ENCODE data around the gene FBXL4.

Gene FBXL4

DNA sequence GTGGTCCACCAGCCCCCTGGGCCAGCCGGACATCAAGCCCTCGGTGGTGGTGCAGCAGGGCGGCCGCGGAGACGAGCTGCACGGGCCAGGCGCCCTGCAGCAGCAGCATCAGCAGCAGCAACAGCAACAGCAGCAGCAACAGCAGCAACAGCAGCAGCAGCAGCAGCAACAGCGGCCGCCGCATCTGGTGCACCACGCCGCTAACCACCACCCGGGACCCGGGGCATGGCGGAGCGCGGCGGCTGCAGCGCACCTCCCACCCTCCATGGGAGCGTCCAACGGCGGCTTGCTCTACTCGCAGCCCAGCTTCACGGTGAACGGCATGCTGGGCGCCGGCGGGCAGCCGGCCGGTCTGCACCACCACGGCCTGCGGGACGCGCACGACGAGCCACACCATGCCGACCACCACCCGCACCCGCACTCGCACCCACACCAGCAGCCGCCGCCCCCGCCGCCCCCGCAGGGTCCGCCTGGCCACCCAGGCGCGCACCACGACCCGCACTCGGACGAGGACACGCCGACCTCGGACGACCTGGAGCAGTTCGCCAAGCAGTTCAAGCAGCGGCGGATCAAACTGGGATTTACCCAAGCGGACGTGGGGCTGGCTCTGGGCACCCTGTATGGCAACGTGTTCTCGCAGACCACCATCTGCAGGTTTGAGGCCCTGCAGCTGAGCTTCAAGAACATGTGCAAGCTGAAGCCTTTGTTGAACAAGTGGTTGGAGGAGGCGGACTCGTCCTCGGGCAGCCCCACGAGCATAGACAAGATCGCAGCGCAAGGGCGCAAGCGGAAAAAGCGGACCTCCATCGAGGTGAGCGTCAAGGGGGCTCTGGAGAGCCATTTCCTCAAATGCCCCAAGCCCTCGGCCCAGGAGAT, 112.4 kb downstream of the FBXL4 start:
- DNase-seq (ENCODE audit: extremely low read depth, low read depth): no peak
- TF ChIP-seq, protein P1, sequence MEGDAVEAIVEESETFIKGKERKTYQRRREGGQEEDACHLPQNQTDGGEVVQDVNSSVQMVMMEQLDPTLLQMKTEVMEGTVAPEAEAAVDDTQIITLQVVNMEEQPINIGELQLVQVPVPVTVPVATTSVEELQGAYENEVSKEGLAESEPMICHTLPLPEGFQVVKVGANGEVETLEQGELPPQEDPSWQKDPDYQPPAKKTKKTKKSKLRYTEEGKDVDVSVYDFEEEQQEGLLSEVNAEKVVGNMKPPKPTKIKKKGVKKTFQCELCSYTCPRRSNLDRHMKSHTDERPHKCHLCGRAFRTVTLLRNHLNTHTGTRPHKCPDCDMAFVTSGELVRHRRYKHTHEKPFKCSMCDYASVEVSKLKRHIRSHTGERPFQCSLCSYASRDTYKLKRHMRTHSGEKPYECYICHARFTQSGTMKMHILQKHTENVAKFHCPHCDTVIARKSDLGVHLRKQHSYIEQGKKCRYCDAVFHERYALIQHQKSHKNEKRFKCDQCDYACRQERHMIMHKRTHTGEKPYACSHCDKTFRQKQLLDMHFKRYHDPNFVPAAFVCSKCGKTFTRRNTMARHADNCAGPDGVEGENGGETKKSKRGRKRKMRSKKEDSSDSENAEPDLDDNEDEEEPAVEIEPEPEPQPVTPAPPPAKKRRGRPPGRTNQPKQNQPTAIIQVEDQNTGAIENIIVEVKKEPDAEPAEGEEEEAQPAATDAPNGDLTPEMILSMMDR (IDR thresholded peaks at IDR 0.05; ENCODE audit: low read depth, low read length): no peak

DNA sequence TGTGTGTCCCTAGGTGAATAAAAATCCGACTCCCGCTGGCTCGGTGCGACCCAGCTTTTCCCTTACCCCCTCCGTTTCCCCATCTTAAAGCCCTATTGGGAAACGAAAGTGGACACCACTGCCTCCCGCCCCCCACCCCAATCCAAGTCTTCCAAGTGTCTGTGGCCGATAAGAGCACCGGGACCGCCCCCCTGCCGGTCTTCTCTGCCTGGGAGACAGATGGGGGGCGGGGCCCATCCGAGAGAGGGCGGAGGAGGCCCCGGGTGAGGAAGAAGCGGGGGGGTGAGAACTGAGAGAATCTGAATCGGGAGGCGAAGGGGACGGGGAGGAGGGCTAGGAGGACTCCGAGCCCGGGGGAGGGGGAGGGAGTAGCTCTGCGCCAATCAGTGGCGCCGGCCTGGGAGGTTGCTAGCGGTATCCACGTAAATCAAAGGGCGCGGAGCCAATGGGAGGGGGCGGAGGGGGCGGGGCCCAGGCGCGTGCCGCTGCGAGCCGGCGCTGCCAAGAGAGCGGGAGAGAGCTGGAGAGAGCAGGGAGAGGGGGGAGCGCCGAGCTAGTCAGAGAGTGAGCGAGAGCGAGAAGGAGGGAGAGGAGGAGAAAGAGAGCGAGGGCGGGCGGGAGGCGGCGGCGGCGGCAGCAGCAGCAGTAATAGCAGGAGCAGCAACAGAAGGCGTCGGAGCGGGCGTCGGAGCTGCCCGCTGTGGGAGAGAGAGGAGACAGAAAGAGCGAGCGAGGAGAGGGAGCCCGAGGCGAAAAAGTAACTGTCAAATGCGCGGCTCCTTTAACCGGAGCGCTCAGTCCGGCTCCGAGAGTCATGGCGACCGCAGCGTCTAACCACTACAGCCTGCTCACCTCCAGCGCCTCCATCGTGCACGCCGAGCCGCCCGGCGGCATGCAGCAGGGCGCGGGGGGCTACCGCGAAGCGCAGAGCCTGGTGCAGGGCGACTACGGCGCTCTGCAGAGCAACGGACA, 113.4 kb downstream of the FBXL4 start, which contains the start of gene POU3F2:
Gene POU3F2, plus strand, starts transcription at position 515 of the 972 bp plus-strand sequence. Its CDS starts 300 bp downstream, at position 815.
- DNase-seq (ENCODE audit: extremely low read depth, low read depth): no peak
- TF ChIP-seq, protein P1 (IDR thresholded peaks at IDR 0.05; ENCODE audit: low read depth, low read length): no peak

DNA sequence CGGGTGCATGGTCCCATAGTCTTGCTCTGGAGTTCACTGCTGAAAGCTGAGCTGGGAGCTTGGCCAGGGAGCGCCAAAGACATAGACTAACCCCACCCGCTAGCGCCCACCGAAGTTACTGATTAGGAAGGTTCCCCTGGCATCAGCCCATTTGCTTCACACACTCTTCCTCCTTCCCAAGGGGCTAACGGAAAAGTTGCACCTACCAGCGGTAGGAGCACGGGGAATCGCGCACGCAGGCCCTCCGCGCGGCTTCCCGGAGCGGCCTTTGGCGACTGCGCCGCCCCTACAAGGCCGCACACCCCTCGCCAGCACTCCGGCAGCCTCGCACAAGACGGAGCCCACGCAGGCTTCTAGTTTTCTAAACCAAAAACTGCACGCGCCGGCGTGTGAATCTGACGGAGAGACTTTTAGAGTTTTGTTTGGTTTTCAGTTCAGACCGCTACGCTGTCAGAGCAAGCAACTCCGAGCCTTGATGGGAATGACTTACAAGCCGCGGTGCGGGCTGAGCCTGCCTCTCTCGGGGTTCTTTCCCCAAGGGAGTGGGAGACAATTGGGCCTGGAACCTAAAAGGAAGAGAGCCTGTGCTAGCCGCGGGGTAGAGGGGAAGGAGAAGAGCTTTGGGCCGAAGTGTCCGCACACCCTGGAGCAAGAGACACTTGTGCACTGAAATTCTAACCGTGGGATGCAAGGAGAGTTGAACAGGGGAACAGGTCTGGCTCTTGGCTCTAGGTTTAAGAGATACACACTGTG, 114.3 kb downstream of the FBXL4 start:
- DNase-seq (ENCODE audit: extremely low read depth, low read depth): no peak
- TF ChIP-seq, protein P1 (IDR thresholded peaks at IDR 0.05; ENCODE audit: low read depth, low read length): no peak

DNA sequence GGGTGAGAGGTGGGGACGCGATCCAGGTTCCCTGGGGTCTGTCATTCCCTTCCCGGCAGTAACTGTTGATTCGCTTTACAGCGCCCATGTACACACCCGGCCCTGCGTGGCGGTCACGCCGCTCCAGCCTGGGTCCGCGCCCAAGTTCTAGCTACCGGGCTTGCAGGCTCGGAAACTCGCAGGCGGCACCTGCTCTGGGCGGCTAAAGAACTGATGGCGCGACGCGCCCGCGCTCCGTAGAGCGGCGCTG, 114.8 kb downstream of the FBXL4 start:
- TF ChIP-seq, protein P1 (IDR thresholded peaks at IDR 0.05; ENCODE audit: low read depth, low read length): no peak; the same call in 1 of the 2 replicates
- no peak for DNase-seq (ENCODE audit: extremely low read depth, low read depth)

DNA sequence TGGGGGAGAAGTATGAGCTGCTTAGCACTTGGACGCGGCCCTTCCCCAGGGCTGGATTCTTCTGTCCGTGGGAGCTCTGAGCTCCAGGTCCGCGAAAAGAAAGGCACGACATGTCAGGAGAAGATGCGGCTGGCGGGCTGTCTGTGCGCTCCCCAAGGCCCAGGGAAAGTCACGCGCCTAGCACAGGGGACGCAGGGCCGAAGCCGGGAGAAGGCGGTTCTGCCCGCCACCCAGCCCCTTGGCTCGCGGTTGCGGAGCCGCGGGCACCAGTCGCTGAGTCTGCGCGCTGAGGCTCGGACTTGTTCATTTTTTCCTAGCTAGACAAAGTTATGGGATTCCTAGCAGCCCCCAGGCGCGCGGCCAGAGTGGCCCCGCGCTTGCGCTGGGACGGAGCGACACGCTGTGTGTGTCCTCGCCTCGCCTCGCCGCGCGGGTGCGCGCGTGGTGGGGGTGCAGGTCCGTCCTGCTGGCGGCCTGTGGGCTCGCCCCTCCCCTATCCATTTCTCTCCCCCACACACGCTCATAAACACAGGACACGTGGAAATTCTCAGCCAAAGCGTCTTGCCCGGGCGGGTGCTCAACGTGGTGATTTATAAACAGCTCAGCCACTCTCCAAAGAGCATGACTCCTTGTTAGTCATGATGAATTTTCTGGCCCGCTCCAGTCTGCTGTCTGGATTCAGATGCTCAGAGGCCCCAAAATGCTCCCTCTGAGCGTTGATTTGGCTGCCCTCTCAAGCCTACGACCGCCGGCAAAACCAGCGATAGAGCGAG, 115.3 kb downstream of the FBXL4 start:
- TF ChIP-seq, protein P1 (IDR thresholded peaks at IDR 0.05; ENCODE audit: low read depth, low read length): no peak
- no peak for DNase-seq (ENCODE audit: extremely low read depth, low read depth)

DNA sequence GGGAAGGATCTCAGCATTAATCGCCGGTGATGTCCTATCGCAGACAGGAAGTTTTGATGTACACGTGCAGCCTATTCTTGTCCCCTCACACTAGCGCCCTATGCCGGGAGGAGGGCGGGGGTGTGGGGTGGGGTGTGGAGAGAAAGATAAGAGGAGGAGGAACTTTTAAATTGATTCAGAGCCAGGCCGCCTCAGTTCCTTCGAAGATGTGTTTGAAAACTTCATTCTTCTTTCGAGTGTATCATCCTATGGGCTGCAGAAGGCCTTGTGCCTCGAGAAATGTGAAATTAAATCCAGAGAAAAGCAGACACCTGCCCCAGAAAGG, 115.8 kb downstream of the FBXL4 start:
- no peak for DNase-seq (ENCODE audit: extremely low read depth, low read depth)

More for the DNA sequence above, 115.8 kb downstream of the FBXL4 start:
- TF ChIP-seq, protein P1 (IDR thresholded peaks at IDR 0.05; ENCODE audit: low read depth, low read length): no peak

All from AG09319 (cell line).